Measurements from ENCODE around the gene SEPTIN1. TPM values are rescaled to one million over a fixed set of nuclear protein-coding genes. Genes with fewer than 3 reads are reported as not detected.

The SEPTIN1 gene
- total RNA-seq, 1 experiment from 2014 or later = 0.34 TPM

DNA sequence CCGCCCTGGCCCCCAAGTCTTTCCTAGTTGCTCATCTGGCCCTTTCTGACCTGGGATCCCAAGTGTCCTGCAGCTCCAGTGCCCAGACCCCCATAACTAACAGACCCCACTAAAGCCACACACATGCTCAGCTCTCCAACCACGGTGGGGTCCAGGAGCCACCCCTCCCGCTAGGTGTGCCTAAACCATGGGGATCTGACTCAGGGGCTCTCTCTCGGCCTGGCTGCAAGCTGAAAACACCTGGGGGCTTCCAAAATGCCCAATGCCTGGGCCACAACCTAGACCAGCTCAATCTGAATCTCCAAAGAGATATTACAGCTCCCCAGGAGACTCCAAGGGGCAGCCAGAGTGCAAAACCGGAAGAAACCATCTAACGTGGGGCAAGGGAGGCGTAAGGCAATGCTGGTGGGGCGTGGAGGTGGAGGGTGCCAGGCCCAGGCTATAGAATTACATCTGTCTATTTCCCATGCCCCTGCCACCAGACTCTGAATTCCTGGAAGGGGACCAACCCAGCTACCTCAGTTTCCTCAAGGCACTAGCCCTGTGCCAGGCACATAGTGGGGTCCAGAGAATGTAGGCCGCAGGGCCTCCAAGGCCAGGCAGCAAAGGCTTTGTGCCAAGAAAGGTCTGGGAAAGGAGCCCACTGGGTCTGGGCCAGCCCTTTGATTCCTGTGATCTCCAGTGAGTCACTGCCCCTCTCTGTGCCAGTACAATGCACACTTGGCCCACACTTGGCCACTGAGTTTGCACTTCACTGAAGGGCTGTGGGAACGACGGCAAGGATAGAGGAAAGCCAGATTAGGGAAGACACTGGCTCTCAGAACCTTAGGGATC, 30.6 kb downstream of the SEPTIN1 start:
- H3K27me3 Mint-ChIP-seq (ENCODE audit: insufficient read depth, unreplicated experiment) = no peaks in the 10 kb centered on the region
- Histone ChIP-seq H3K9me3 (no peaks in the 10 kb centered on the region), H3K27me3 (replicated peaks; ENCODE audit: control insufficient read depth, insufficient read depth, low read length) (no peaks in the 10 kb centered on the region), H3K4me3 (ENCODE audit: low read depth, low read length) (no peak overlapping the region), H3K4me1 (peaks cover 5% of the 10 kb centered on the region; the same call in 1 of the 2 replicates), H3K36me3 (ENCODE audit: control insufficient read depth, insufficient read depth, low read length) (peaks cover 3% of the 10 kb centered on the region; the same call in 1 of the 2 replicates)
- H3K4me3 Mint-ChIP-seq (ENCODE audit: unreplicated experiment) = no peak overlapping the region
- no TSS peak for BruUV-seq (replicated peaks)
- intact Hi-C loops (cut with micrococcal nuclease; ENCODE audit: unreplicated experiment) = no loop called here
- H3K27ac Mint-ChIP-seq (ENCODE audit: unreplicated experiment) = no peak overlapping the region
- H3K9me3 Mint-ChIP-seq (ENCODE audit: unreplicated experiment) = no peaks in the 10 kb centered on the region
- TF ChIP-seq, protein P1, sequence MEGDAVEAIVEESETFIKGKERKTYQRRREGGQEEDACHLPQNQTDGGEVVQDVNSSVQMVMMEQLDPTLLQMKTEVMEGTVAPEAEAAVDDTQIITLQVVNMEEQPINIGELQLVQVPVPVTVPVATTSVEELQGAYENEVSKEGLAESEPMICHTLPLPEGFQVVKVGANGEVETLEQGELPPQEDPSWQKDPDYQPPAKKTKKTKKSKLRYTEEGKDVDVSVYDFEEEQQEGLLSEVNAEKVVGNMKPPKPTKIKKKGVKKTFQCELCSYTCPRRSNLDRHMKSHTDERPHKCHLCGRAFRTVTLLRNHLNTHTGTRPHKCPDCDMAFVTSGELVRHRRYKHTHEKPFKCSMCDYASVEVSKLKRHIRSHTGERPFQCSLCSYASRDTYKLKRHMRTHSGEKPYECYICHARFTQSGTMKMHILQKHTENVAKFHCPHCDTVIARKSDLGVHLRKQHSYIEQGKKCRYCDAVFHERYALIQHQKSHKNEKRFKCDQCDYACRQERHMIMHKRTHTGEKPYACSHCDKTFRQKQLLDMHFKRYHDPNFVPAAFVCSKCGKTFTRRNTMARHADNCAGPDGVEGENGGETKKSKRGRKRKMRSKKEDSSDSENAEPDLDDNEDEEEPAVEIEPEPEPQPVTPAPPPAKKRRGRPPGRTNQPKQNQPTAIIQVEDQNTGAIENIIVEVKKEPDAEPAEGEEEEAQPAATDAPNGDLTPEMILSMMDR (IDR thresholded peaks at IDR 0.05; ENCODE audit: insufficient read depth in 1 of 2, low read depth in 1 of 2, low read length in 1 of 2, severe bottlenecking in 1 of 2, unreplicated experiment in 1 of 2) = no peak
- H3K36me3 Mint-ChIP-seq (ENCODE audit: insufficient read depth, unreplicated experiment) = peaks cover 64% of the 10 kb centered on the region
- ChIA-PET CTCF (no interaction called here), POLR2A (no interaction called here)
- DNase-seq = no peak
- H3K4me1 Mint-ChIP-seq (ENCODE audit: low read depth, unreplicated experiment) = peaks cover 6% of the 10 kb centered on the region

DNA sequence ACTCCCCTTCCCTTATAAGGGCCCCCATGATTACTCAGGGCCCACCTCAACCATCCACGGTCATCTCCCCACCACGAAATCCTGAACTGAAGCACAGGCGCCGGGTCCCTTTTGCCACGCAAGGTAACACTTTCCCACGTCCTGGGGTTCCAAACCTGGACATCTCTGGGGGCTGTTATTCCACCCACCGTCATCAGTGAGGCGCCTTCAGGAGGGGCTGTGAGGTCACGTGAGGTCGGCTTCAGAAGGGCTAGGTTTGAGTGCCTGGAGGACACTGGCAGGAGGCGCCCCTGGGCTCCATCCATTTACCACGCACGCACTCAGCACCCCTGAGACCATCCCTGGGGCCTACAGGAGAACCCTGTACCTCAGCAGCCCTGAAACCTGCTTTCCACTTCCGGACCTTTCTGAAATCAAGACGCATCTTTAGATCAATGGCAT, 31.3 kb downstream of the SEPTIN1 start:
- H3K27ac Mint-ChIP-seq (ENCODE audit: unreplicated experiment) = no peak overlapping the region
- POLR2A ChIA-PET = no interaction called here
- BruUV-seq (replicated peaks) = no TSS peak

DNA sequence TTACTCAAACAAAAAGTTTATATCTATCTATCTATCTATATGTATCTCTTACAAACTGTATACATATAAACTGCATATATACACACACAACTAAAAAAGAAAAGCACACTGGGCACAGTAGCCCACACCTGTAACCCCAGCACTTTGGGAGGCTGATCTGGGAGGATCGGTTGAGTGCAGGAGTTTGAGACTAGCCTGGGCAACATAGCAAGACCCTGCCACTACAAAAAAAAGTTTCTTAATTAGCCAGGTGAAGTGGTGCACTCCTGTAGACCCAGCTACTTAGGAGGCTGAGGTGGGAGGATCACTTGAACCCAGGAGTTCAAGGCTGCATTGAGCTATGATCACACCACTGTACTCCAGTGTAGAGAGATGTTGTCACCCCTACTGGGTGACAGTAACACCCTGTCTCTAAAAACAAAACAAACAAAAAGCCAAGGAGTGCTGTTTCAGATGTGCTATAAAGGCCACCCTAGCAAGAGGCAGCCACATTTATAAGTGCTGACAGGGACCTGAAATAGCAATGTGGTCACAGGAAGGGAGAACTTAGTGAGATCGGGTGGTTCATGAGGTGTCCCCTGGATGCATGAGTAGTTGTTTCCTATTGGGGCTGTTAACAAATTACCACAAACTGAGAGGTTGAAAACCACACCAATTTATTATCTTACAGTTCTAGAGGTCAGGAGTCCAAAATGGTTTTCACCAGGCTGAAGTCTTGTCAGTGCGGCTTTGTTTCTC, 32.1 kb downstream of the SEPTIN1 start:
- H3K4me3 ChIP-seq (ENCODE audit: low read depth, low read length) = no peak overlapping the region
- no peaks in the 10 kb centered on the region for H3K4me1 ChIP-seq
- no peaks in the 10 kb centered on the region for H3K9me3 ChIP-seq
- H3K36me3 Mint-ChIP-seq (ENCODE audit: insufficient read depth, unreplicated experiment) = peaks cover 55% of the 10 kb centered on the region
- no peak overlapping the region for H3K4me3 Mint-ChIP-seq (ENCODE audit: unreplicated experiment)
- BruUV-seq (replicated peaks) = no TSS peak
- CTCF ChIA-PET = interaction anchor here (1.0 kb wide), 1 partner anchor 15 kb away, joined by 3 read pairs; no protein-coding TSS in a partner anchor
- H3K27me3 Mint-ChIP-seq (ENCODE audit: insufficient read depth, unreplicated experiment) = no peaks in the 10 kb centered on the region
- POLR2A ChIA-PET = interaction anchor here (1.6 kb wide), 1 partner anchor 21 kb away, joined by 13 read pairs; no protein-coding TSS in a partner anchor
- TF ChIP-seq, protein P1 (IDR thresholded peaks at IDR 0.05; ENCODE audit: insufficient read depth in 1 of 2, low read depth in 1 of 2, low read length in 1 of 2, severe bottlenecking in 1 of 2, unreplicated experiment in 1 of 2) = no peak
- intact Hi-C loops (cut with micrococcal nuclease; ENCODE audit: unreplicated experiment) = no loop called here
- H3K9me3 Mint-ChIP-seq (ENCODE audit: unreplicated experiment) = no peaks in the 10 kb centered on the region
- no peak for DNase-seq
- peaks cover 3% of the 10 kb centered on the region; the same call in 1 of the 2 replicates for H3K36me3 ChIP-seq (ENCODE audit: control insufficient read depth, insufficient read depth, low read length)
- no peaks in the 10 kb centered on the region for H3K4me1 Mint-ChIP-seq (ENCODE audit: low read depth, unreplicated experiment)
- H3K27me3 ChIP-seq (replicated peaks; ENCODE audit: control insufficient read depth, insufficient read depth, low read length) = no peaks in the 10 kb centered on the region
- no peak overlapping the region for H3K27ac Mint-ChIP-seq (ENCODE audit: unreplicated experiment)

More for the DNA sequence above, 31.3 kb downstream of the SEPTIN1 start:
- Histone ChIP-seq H3K36me3 (ENCODE audit: control insufficient read depth, insufficient read depth, low read length) (peaks cover 3% of the 10 kb centered on the region; the same call in 1 of the 2 replicates), H3K27me3 (replicated peaks; ENCODE audit: control insufficient read depth, insufficient read depth, low read length) (no peaks in the 10 kb centered on the region), H3K9me3 (no peaks in the 10 kb centered on the region), H3K4me3 (ENCODE audit: low read depth, low read length) (no peak overlapping the region), H3K4me1 (no peaks in the 10 kb centered on the region)
- H3K4me1 Mint-ChIP-seq (ENCODE audit: low read depth, unreplicated experiment) = peaks cover 1% of the 10 kb centered on the region
- intact Hi-C loops (cut with micrococcal nuclease; ENCODE audit: unreplicated experiment) = no loop called here
- no peaks in the 10 kb centered on the region for H3K9me3 Mint-ChIP-seq (ENCODE audit: unreplicated experiment)
- no peaks in the 10 kb centered on the region for H3K27me3 Mint-ChIP-seq (ENCODE audit: insufficient read depth, unreplicated experiment)
- CTCF ChIA-PET = no interaction called here
- DNase-seq = no peak
- no peak overlapping the region for H3K4me3 Mint-ChIP-seq (ENCODE audit: unreplicated experiment)
- peaks cover 61% of the 10 kb centered on the region for H3K36me3 Mint-ChIP-seq (ENCODE audit: insufficient read depth, unreplicated experiment)
- TF ChIP-seq, protein P1 (IDR thresholded peaks at IDR 0.05; ENCODE audit: insufficient read depth in 1 of 2, low read depth in 1 of 2, low read length in 1 of 2, severe bottlenecking in 1 of 2, unreplicated experiment in 1 of 2) = no peak

All from Caco-2 (cell line).